T-cell (primary cell): ENCODE results near the gene GOLGA6L10. TPM values are rescaled to one million over a fixed set of nuclear protein-coding genes. Genes with fewer than 3 reads are reported as not detected.
"Not testable (repeated sequence)": the region's sequence is repeated elsewhere in the genome, so short reads cannot be mapped to it uniquely, and the experiment has no call there.

Experiments
- ATAC-seq, 4 experiments: fragments of 200-7000 bp in 3 of 4; fragments of 150-1000 bp in 1 of 4; cut with Tn5 transposase; replicated peaks in 1 of 4; 1 replicate in 3 of 4; 2 replicates in 1 of 4; pipeline ENCODE4 v1.10.0; 2021; ENCODE audit warnings: moderate library complexity in 3 of 4, mild to moderate bottlenecking in 2 of 4, moderate number of reproducible peaks in 1 of 4
- CTCF ChIA-PET, 2 donors: fragments of 300-600 bp; sonication (Branson Sonifier 250); formaldehyde crosslinking; loops; one replicate each; lab custom pipeline; 2022; ENCODE audit warnings: antibody characterized with exemption in 2 of 2; lab: Charles Lee
- POLR2A ChIA-PET, 2 donors: fragments of 300-600 bp; sonication (Branson Sonifier 250); formaldehyde crosslinking; loops; one replicate each; lab custom pipeline; 2022; ENCODE audit warnings: antibody characterized with exemption in 2 of 2; lab: Charles Lee
- DNase-seq, 35 experiments: peaks; one replicate each; pipeline versions ENCODE4 v3.0.0 to v3.0.0-alpha.2; 2013 to 2023
- H3K27ac ChIP-seq: one replicate; pipeline ENCODE4 v1.5.1; 2013; ENCODE audit warnings: low read length
- H3K27me3 ChIP-seq, 2 experiments: replicated peaks in 1 of 2; 1 replicate in 1 of 2; 2 replicates in 1 of 2; pipeline versions ENCODE4 v1.6.1 to v1.7.0; 2013; ENCODE audit warnings: low read length in 1 of 2, mixed read lengths in 1 of 2; ENCODE audit not compliant: control insufficient read depth in 2 of 2, insufficient read depth in 2 of 2; ENCODE audit errors: extremely low read depth in 1 of 2
- H3K36me3 ChIP-seq, 2 donors: 1 replicate in 1 of 2; 2 replicates in 1 of 2; pipeline versions ENCODE4 v1.6.1 to v1.7.0; 2013; ENCODE audit warnings: low read length in 1 of 2; ENCODE audit not compliant: control insufficient read depth in 2 of 2, insufficient read depth in 1 of 2; ENCODE audit errors: extremely low read depth in 1 of 2
- H3K4me1 ChIP-seq, 2 experiments: 1 replicate in 1 of 2; 2 replicates in 1 of 2; pipeline versions ENCODE4 v1.6.1 to v1.7.0; 2013; ENCODE audit warnings: low read length in 2 of 2, mixed read lengths in 1 of 2; ENCODE audit not compliant: insufficient read depth in 2 of 2, control insufficient read depth in 1 of 2; ENCODE audit errors: extremely low read depth in 1 of 2
- H3K4me3 ChIP-seq, 2 donors: 1 replicate in 1 of 2; 2 replicates in 1 of 2; pipeline versions ENCODE4 v1.5.1 to v1.7.0; 2013; ENCODE audit warnings: mild to moderate bottlenecking in 2 of 2, low read length in 1 of 2, moderate library complexity in 1 of 2; ENCODE audit not compliant: control insufficient read depth in 1 of 2; ENCODE audit errors: extremely low read depth in 1 of 2
- H3K9me3 ChIP-seq: 2 replicates; pipeline ENCODE4 v1.7.0; 2013
- H3K27ac Mint-ChIP-seq, 2 donors: one replicate each; pipeline ENCODE4 v1.8.0; 2020 to 2021; ENCODE audit warnings: mild to moderate bottlenecking in 2 of 2, mixed read lengths in 2 of 2
- H3K27me3 Mint-ChIP-seq, 2 donors: one replicate each; pipeline ENCODE4 v1.8.0; 2021 to 2022; ENCODE audit warnings: mixed read lengths in 2 of 2
- H3K36me3 Mint-ChIP-seq: one replicate; pipeline ENCODE4 v1.8.0; 2021; ENCODE audit warnings: mixed read lengths
- H3K4me1 Mint-ChIP-seq, 3 donors: one replicate each; pipeline ENCODE4 v1.8.0; 2020 to 2022; ENCODE audit warnings: mixed read lengths in 3 of 3, mild to moderate bottlenecking in 1 of 3
- H3K4me3 Mint-ChIP-seq, 3 donors: one replicate each; pipeline ENCODE4 v1.8.0; 2020 to 2022; ENCODE audit warnings: mild to moderate bottlenecking in 3 of 3, mixed read lengths in 3 of 3, moderate library complexity in 3 of 3
- H3K9me3 Mint-ChIP-seq, 3 donors: one replicate each; pipeline ENCODE4 v1.8.0; 2020 to 2022; ENCODE audit warnings: mixed read lengths in 3 of 3
- WGBS: methylation state at CpG from one replicate; pipeline ENCODE4 v1.1.5; 2013; ENCODE audit warnings: missing lambda C conversion rate; ENCODE audit not compliant: insufficient coverage; 5-methylcytosine and 5-hydroxymethylcytosine counted together
- total RNA-seq, 35 experiments: library from RNA in 6 of 35; stranded (reverse) in 6 of 35; fragments of 120-200 nt in 1 of 35; gene quantifications; one replicate each; pipeline versions ENCODE4 v1.2.1 to v1.2.4 and lab custom pipeline; 2013 to 2026

The GOLGA6L10 gene
- total RNA-seq, 5 donors from 2014 or later (not counting 1 experiment from before 2014, with no cell fraction given), result 0.72 to 3.0 (median 2.1) TPM

DNA sequence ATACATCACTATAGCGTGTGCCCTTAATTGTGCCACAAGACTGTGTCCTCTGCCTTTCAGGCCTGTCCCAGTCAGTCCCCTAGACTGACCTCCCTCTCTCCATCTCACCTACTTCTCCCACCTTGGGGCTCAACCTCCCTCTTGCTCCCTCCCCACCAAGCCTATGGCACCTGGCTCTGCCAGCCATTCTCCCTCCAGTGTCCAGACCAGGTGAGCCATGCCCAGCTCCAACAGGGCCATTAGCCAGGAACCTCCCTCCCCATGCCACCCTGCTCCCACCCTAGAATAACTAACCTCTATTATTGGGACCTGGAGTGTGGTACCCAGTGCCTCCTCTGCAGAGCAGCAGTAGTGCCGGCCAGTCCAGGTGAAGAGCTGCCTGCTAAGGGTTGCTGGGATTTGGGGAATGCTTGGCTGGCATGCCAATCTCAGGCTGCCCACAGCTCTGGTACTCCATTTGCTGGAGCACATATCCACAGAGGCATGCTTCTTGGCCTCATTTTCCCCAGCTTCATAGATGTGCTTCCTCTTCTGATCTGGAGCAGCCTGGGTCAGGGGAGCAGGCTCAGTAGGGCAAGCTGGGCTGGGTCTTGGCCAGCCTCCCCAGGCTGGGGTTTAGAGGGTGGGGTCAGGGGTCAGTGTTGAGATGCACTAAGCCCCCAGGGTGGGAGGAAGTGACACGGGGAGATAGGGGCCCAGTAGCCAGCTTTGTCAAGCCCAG, 47.8 kb downstream of the GOLGA6L10 start:
- POLR2A ChIA-PET, result no interaction called here
- Mint-ChIP-seq H3K27ac (no peak overlapping the region), H3K27me3 (no peaks in the 10 kb centered on the region), H3K4me3 (no peak overlapping the region), H3K9me3 (no peaks in the 10 kb centered on the region), H3K4me1 (peaks cover 22 to 41% (median 30%) of the 10 kb centered on the region in 3 donors), H3K36me3 (no peaks in the 10 kb centered on the region)
- CTCF ChIA-PET, result no interaction called here
- Histone ChIP-seq H3K27ac (no peak overlapping the region), H3K27me3 (peaks cover 0 to 2% of the 10 kb centered on the region in 2 experiments), H3K4me1 (peaks cover 2 to 16% of the 10 kb centered on the region in 2 experiments), H3K4me3 (no peak overlapping the region), H3K9me3 (no peaks in the 10 kb centered on the region), H3K36me3 (peaks cover 0 to 2% of the 10 kb centered on the region in 2 donors)
- ATAC-seq (no peak), DNase-seq (peak in 1 of 35 experiments; percentile 0)
- 100% methylated on average over 1 of the region's 3 CpGs for WGBS

- H3K27ac ChIP-seq, result no peak overlapping the region
Observed at GRCh38 chr15:82300883-82301282, 48.4 kb downstream of the GOLGA6L10 start.

DNA sequence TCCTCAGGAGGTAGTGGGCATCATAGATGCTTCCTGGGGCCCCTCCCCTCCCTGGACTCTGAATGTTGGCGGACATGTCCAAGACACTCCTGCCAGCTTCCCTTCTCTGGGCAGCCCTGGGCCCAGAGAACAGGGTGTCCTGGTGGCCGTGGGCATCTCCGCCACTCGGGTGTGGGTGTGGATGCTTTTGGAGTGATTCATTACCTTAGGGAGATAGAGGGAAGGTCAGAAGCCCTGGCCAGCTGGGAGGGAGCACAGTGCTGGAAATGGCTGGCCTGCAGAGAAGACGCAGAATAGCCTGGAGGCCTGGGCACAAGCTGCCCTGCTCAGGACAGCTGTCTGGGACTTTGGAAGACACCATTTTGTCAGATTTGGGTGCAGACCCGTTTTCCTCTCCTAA, 48.9 kb downstream of the GOLGA6L10 start:
- H3K27ac ChIP-seq, H3K4me3 ChIP-seq, H3K36me3 ChIP-seq, H3K36me3 Mint-ChIP-seq, H3K27me3 Mint-ChIP-seq, H3K27ac Mint-ChIP-seq, CTCF ChIA-PET, H3K4me3 Mint-ChIP-seq, H3K9me3 Mint-ChIP-seq, ATAC-seq, DNase-seq, POLR2A ChIA-PET, H3K27me3 ChIP-seq, H3K9me3 ChIP-seq: not testable (repeated sequence)
- peaks cover 22 to 41% (median 29%) of the 10 kb centered on the region in 3 donors for H3K4me1 Mint-ChIP-seq
- H3K4me1 ChIP-seq, result peaks cover 2 to 16% of the 10 kb centered on the region in 2 experiments
- WGBS, result 83% methylated on average over 3 of the region's 6 CpGs

More at GRCh38 chr15:82300883-82301282, 48.4 kb downstream of the GOLGA6L10 start:
- Histone ChIP-seq H3K4me3 (no peak overlapping the region), H3K27me3 (peaks cover 0 to 2% of the 10 kb centered on the region in 2 experiments), H3K4me1 (peaks cover 2 to 16% of the 10 kb centered on the region in 2 experiments), H3K9me3 (no peaks in the 10 kb centered on the region), H3K36me3 (peaks cover 0 to 2% of the 10 kb centered on the region in 2 donors)
- ChIA-PET POLR2A (no interaction called here), CTCF (no interaction called here)
- H3K36me3 Mint-ChIP-seq, result no peaks in the 10 kb centered on the region
- peaks cover 22 to 42% (median 30%) of the 10 kb centered on the region in 3 donors for H3K4me1 Mint-ChIP-seq
- ATAC-seq, result no peak
- no peak overlapping the region for H3K4me3 Mint-ChIP-seq
- H3K9me3 Mint-ChIP-seq, result no peaks in the 10 kb centered on the region
- H3K27ac Mint-ChIP-seq, result no peak overlapping the region
- 95% methylated on average over 7 of the region's 7 CpGs for WGBS
- peak in 1 of 35 experiments; percentile 11 for DNase-seq
- no peaks in the 10 kb centered on the region for H3K27me3 Mint-ChIP-seq

- not testable (repeated sequence) for H3K27me3 Mint-ChIP-seq, H3K27me3 ChIP-seq, H3K27ac ChIP-seq, ATAC-seq, H3K27ac Mint-ChIP-seq, H3K4me3 Mint-ChIP-seq, H3K9me3 Mint-ChIP-seq, H3K36me3 Mint-ChIP-seq, H3K36me3 ChIP-seq, H3K4me3 ChIP-seq, H3K9me3 ChIP-seq
- H3K4me1 Mint-ChIP-seq, result peaks cover 21 to 33% (median 22%) of the 10 kb centered on the region in 3 donors
- peak in 1 of 35 experiments; percentile 10 for DNase-seq
- ChIA-PET POLR2A (interaction anchor here in 1 of 2 donors (0.6 kb wide), 1 partner anchor 393 kb away, joined by 4 read pairs; no protein-coding TSS in a partner anchor), CTCF (interaction anchor here in 1 of 2 donors (0.6 kb wide), 1 partner anchor 165 kb away, joined by 3 read pairs; no protein-coding TSS in a partner anchor)
- no CpG with 5 or more reads among the region's 6 CpGs for WGBS
- peaks cover 2 to 12% of the 10 kb centered on the region in 2 experiments for H3K4me1 ChIP-seq
Observed at GRCh38 chr15:82299511-82299914, 49.8 kb downstream of the GOLGA6L10 start.

GRCh38 chr15:82298520-82298919, 50.8 kb downstream of the GOLGA6L10 start:
- H3K27me3 Mint-ChIP-seq, result no peaks in the 10 kb centered on the region

GRCh38 chr15:82298032-82298431, 51.2 kb downstream of the GOLGA6L10 start:
- ChIA-PET CTCF (interaction anchor here in 1 of 2 donors (0.6 kb wide), 1 partner anchor 31 kb away, joined by 3 read pairs; no protein-coding TSS in a partner anchor), POLR2A (no interaction called here)
- Histone ChIP-seq H3K27me3 (no peaks in the 10 kb centered on the region), H3K36me3 (no peaks in the 10 kb centered on the region), H3K9me3 (no peaks in the 10 kb centered on the region), H3K4me1 (peaks cover 2 to 11% of the 10 kb centered on the region in 2 experiments), H3K4me3 (peak overlapping the region in 1 of 2 donors; percentile 10), H3K27ac (peak overlapping the region; percentile 54)
- Mint-ChIP-seq H3K27me3 (no peaks in the 10 kb centered on the region), H3K4me3 (peak overlapping the region in 2 of 3 donors; percentile 53 to 55), H3K4me1 (peaks cover 19 to 32% (median 22%) of the 10 kb centered on the region in 3 donors), H3K27ac (peak overlapping the region; percentile 70 to 82), H3K9me3 (no peaks in the 10 kb centered on the region), H3K36me3 (no peaks in the 10 kb centered on the region)
- no peak for DNase-seq
- 94% methylated on average over 3 of the region's 13 CpGs for WGBS
- no peak for ATAC-seq

More at GRCh38 chr15:82298520-82298919, 50.8 kb downstream of the GOLGA6L10 start:
- POLR2A ChIA-PET, result no interaction called here
- Histone ChIP-seq H3K27me3 (no peaks in the 10 kb centered on the region), H3K36me3 (no peaks in the 10 kb centered on the region), H3K27ac (peak overlapping the region; percentile 54), H3K9me3 (no peaks in the 10 kb centered on the region), H3K4me3 (peak overlapping the region in 1 of 2 donors; percentile 10), H3K4me1 (peaks cover 2 to 11% of the 10 kb centered on the region in 2 experiments)
- DNase-seq (peak; percentile 37 to 81 (median 58)), ATAC-seq (peak; percentile 91 to 97 (median 96))
- CTCF ChIA-PET, result interaction anchor here in 1 of 2 donors (0.6 kb wide), 1 partner anchor 1200 kb away, joined by 4 read pairs; no protein-coding TSS in a partner anchor
- H3K27ac Mint-ChIP-seq, result peak overlapping the region; percentile 70 to 82
- H3K9me3 Mint-ChIP-seq, result no peaks in the 10 kb centered on the region
- peaks cover 20 to 32% (median 22%) of the 10 kb centered on the region in 3 donors for H3K4me1 Mint-ChIP-seq
- WGBS, result 16% methylated on average over 34 of the region's 44 CpGs
- H3K36me3 Mint-ChIP-seq, result no peaks in the 10 kb centered on the region
- H3K4me3 Mint-ChIP-seq, result peak overlapping the region; percentile 36 to 55 (median 53)
